Neural cell (in vitro differentiated cells): Measurements from ENCODE around the gene CNTLN.

ENCODE experiments used
- TF ChIP-seq, protein P1 (sequence below): fragments of 450-650 bp; IDR thresholded peaks from 2 replicates; pipeline ENCODE4 v1.5.1; 2014; ENCODE audit warnings: antibody characterized with exemption, mild to moderate bottlenecking, moderate library complexity; ENCODE audit not compliant: poor library complexity, severe bottlenecking
- TF ChIP-seq, protein P2 (sequence below): IDR thresholded peaks from 2 replicates; pipeline ENCODE4 v1.6.1; 2012; ENCODE audit warnings: borderline replicate concordance

- TF ChIP-seq, protein P1, sequence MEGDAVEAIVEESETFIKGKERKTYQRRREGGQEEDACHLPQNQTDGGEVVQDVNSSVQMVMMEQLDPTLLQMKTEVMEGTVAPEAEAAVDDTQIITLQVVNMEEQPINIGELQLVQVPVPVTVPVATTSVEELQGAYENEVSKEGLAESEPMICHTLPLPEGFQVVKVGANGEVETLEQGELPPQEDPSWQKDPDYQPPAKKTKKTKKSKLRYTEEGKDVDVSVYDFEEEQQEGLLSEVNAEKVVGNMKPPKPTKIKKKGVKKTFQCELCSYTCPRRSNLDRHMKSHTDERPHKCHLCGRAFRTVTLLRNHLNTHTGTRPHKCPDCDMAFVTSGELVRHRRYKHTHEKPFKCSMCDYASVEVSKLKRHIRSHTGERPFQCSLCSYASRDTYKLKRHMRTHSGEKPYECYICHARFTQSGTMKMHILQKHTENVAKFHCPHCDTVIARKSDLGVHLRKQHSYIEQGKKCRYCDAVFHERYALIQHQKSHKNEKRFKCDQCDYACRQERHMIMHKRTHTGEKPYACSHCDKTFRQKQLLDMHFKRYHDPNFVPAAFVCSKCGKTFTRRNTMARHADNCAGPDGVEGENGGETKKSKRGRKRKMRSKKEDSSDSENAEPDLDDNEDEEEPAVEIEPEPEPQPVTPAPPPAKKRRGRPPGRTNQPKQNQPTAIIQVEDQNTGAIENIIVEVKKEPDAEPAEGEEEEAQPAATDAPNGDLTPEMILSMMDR: no peak
- TF ChIP-seq, protein P2, sequence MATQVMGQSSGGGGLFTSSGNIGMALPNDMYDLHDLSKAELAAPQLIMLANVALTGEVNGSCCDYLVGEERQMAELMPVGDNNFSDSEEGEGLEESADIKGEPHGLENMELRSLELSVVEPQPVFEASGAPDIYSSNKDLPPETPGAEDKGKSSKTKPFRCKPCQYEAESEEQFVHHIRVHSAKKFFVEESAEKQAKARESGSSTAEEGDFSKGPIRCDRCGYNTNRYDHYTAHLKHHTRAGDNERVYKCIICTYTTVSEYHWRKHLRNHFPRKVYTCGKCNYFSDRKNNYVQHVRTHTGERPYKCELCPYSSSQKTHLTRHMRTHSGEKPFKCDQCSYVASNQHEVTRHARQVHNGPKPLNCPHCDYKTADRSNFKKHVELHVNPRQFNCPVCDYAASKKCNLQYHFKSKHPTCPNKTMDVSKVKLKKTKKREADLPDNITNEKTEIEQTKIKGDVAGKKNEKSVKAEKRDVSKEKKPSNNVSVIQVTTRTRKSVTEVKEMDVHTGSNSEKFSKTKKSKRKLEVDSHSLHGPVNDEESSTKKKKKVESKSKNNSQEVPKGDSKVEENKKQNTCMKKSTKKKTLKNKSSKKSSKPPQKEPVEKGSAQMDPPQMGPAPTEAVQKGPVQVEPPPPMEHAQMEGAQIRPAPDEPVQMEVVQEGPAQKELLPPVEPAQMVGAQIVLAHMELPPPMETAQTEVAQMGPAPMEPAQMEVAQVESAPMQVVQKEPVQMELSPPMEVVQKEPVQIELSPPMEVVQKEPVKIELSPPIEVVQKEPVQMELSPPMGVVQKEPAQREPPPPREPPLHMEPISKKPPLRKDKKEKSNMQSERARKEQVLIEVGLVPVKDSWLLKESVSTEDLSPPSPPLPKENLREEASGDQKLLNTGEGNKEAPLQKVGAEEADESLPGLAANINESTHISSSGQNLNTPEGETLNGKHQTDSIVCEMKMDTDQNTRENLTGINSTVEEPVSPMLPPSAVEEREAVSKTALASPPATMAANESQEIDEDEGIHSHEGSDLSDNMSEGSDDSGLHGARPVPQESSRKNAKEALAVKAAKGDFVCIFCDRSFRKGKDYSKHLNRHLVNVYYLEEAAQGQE: no peak
Measured at GRCh38 chr9:17293685-17294084, 158.8 kb downstream of the CNTLN start.
